Activated CD8-positive, alpha-beta T cell treated with anti-CD3 and anti-CD28 coated beads for 36 hours (primary cell): ENCODE measurements around the gene REPIN1. TPM values are rescaled to one million over a fixed set of nuclear protein-coding genes. Genes with fewer than 3 reads are reported as not detected.

Experiments used
- ATAC-seq: fragments of 200-7000 bp; cut with Tn5 transposase; one replicate; pipeline ENCODE4 v1.10.0; 2021; ENCODE audit warnings: mild to moderate bottlenecking, moderate library complexity
- CTCF ChIA-PET: fragments of 350-600 bp; sonication (Branson Sonifier 250); formaldehyde crosslinking; loops from one replicate; lab custom pipeline; 2021; ENCODE audit warnings: antibody characterized with exemption; lab: Charles Lee
- POLR2A ChIA-PET: fragments of 350-600 bp; sonication (Branson Sonifier 250); formaldehyde crosslinking; loops from one replicate; lab custom pipeline; 2021; ENCODE audit warnings: antibody characterized with exemption; lab: Charles Lee
- DNase-seq: peaks from one replicate; pipeline ENCODE4 v3.0.0-alpha.2; 2020
- H3K27ac Mint-ChIP-seq: one replicate; pipeline ENCODE4 v1.8.0; 2021; ENCODE audit warnings: mild to moderate bottlenecking, mixed read lengths
- H3K27me3 Mint-ChIP-seq: one replicate; pipeline ENCODE4 v1.8.0; 2021; ENCODE audit warnings: mixed read lengths
- H3K36me3 Mint-ChIP-seq: one replicate; pipeline ENCODE4 v1.8.0; 2021; ENCODE audit warnings: low read depth, mixed read lengths
- H3K4me1 Mint-ChIP-seq: one replicate; pipeline ENCODE4 v1.8.0; 2021; ENCODE audit warnings: low read depth, mixed read lengths
- H3K4me3 Mint-ChIP-seq: one replicate; pipeline ENCODE4 v1.8.0; 2021; ENCODE audit warnings: mild to moderate bottlenecking, moderate library complexity, mixed read lengths
- H3K9me3 Mint-ChIP-seq: one replicate; pipeline ENCODE4 v1.8.0; 2021; ENCODE audit warnings: mixed read lengths
- intact Hi-C: fragments of 100-400 bp; cut with micrococcal nuclease; formaldehyde crosslinking; loops from one replicate; pipeline ENCODE4 v1.10.0; 2022
- total RNA-seq, 2 experiments: library from RNA; stranded (reverse); gene quantifications; one replicate each; pipeline ENCODE4 v1.2.3, GENCODE V29; 2021
- TF ChIP-seq, protein P1 (sequence below): fragments of 200-600 bp; IDR thresholded peaks from one replicate; pipeline ENCODE4 v1.8.0; 2022; ENCODE audit warnings: antibody characterized with exemption, mild to moderate bottlenecking

The REPIN1 gene
- 10 to 100 TPM; 56.0 to 59.2 TPM for total RNA-seq

DNA sequence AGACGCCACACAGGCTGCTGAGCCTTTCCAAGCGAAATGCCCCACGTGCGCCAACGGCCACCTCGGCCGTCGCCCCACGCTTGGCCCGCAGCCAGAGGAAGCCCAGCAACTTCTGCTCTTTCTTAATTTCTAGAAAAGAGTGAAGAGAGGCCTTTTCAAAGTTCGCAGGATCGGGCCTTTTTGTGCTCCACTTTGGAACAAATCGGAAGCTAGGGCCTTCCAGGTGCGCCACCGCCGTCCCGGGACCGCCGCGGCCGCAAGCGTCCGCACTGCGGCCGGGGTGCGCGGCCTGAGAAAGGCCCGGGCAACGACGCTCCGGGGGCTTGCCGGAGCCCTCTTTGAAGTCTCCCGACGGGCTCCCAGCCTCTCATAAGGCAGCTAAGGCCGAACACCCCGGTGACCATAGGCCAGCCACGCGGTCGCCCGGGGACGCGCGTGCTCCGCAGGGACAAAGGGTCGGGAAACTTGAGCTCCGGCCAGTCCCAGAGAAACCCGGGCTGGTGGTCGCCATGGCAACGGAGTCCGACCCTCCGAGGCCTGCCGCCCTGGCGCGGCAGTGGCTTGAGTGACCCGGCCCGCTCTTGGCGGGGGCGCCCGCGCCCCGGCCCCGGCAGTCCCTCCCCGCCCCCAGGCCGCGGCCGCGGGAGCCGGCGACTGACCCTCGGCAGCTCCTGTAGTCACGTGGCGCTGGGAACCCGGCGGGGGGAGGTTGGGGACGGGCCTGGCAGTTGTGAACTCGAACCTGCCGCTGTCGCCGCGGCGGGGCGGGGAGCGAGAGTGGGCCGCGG is at the start of gene REPIN1:
TSS of gene REPIN1 (plus strand) at position 727 of the 788 bp plus-strand sequence. CDS start 890 bp downstream, outside the sequence.
- ChIA-PET CTCF (interaction anchor here (1.1 to 3.8 kb wide), 4 partner anchors 10 to 81 kb away, joined by 3 to 23 read pairs (median 6); a partner anchor contains a TSS), POLR2A (interaction anchor here (0.7 to 6.1 kb wide), 10 partner anchors 10 to 83 kb away, joined by 3 to 52 read pairs (median 7); partner anchors contain the start of genes ACTR3C, GIMAP8, LRRC61 and ZNF775)
- Mint-ChIP-seq H3K4me1 (peaks cover 56% of the 10 kb centered on the region), H3K36me3 (peaks cover 17% of the 10 kb centered on the region), H3K4me3 (peak within 1 kb of the TSS; percentile 97), H3K9me3 (no peaks in the 10 kb centered on the region), H3K27me3 (no peaks in the 10 kb centered on the region), H3K27ac (peak within 1 kb of the TSS; percentile 97)
- intact Hi-C loops = no loop called here
- TF ChIP-seq, protein P1, sequence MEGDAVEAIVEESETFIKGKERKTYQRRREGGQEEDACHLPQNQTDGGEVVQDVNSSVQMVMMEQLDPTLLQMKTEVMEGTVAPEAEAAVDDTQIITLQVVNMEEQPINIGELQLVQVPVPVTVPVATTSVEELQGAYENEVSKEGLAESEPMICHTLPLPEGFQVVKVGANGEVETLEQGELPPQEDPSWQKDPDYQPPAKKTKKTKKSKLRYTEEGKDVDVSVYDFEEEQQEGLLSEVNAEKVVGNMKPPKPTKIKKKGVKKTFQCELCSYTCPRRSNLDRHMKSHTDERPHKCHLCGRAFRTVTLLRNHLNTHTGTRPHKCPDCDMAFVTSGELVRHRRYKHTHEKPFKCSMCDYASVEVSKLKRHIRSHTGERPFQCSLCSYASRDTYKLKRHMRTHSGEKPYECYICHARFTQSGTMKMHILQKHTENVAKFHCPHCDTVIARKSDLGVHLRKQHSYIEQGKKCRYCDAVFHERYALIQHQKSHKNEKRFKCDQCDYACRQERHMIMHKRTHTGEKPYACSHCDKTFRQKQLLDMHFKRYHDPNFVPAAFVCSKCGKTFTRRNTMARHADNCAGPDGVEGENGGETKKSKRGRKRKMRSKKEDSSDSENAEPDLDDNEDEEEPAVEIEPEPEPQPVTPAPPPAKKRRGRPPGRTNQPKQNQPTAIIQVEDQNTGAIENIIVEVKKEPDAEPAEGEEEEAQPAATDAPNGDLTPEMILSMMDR = no peak
- peak; percentile 85 for DNase-seq
- peak; percentile 57 for ATAC-seq

DNA sequence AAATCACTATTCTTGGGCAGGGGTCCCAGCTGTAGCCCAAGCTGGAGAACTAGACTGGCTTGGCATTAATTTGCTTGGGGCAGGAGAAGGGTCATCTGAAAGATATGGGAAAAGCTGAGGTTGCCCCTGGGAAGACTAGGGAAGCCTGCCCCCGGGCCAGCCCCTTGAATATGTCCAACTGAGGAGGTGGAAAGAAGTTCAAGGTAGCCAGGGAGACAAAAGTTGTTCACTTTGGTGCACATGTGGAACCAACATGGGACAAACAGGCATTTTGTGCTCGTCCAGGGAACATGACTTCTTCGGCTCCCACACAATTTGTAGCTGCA is 46.9 kb upstream of the REPIN1 start:
- Mint-ChIP-seq H3K4me1 (peaks cover 45% of the 10 kb centered on the region), H3K4me3 (peak overlapping the region; percentile 95), H3K9me3 (no peaks in the 10 kb centered on the region), H3K27ac (peak overlapping the region; percentile 100), H3K36me3 (peaks cover 45% of the 10 kb centered on the region), H3K27me3 (no peaks in the 10 kb centered on the region)
- ChIA-PET CTCF (interaction anchor here (1.2 to 1.4 kb wide), 2 partner anchors 32 to 34 kb away, joined by 3 to 4 read pairs; no protein-coding TSS in a partner anchor), POLR2A (interaction anchor here (0.6 to 3.8 kb wide), 4 partner anchors 10 to 82 kb away, joined by 3 to 19 read pairs (median 8); partner anchors contain the start of gene REPIN1)
- TF ChIP-seq, protein P1 = no peak
- DNase-seq (no peak), ATAC-seq (no peak)
- intact Hi-C loops = no loop called here

DNA sequence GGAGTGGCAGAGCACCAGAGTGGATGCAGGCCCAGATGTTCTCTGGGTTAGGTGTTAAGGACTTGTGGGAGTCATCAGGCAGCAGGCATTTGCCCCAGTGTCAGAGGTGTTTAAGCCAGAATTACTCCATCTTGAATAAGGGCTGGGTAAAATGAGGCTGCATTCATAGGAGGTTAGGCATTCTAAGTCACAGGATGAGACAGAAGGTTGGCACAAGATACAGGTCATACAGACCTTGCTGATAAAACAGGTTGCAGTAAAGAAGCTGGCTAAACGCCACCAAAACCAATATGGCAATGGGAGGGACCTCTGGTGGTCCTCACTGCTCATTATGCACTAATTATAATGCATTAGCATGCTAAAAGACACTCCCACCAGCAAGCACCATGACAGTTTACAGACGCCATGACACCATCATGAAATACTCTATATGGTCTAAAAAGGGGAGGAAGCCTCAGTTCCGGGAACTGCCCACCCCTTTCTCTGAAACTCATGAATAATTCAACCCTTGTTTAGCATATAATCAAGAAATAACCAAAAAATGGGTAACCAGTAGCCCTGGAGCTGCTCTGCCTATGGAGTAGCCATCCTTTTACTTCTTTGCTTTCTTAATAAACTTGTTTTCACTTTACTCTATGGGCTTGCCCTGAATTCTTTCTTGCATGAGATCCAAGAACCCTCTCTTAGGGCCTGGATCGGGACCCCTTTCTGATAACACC is 46.3 kb upstream of the REPIN1 start:
- TF ChIP-seq, protein P1 = no peak
- H3K9me3 Mint-ChIP-seq = no peaks in the 10 kb centered on the region
- H3K4me1 Mint-ChIP-seq = peaks cover 46% of the 10 kb centered on the region
- peak overlapping the region; percentile 100 for H3K27ac Mint-ChIP-seq
- DNase-seq (peak; percentile 90), ATAC-seq (peak; percentile 66)
- intact Hi-C loops = no loop called here
- peak overlapping the region; percentile 95 for H3K4me3 Mint-ChIP-seq
- H3K27me3 Mint-ChIP-seq = no peaks in the 10 kb centered on the region
- CTCF ChIA-PET = interaction anchor here (1.2 to 1.4 kb wide), 2 partner anchors 32 to 34 kb away, joined by 3 to 4 read pairs; no protein-coding TSS in a partner anchor
- H3K36me3 Mint-ChIP-seq = peaks cover 50% of the 10 kb centered on the region
- POLR2A ChIA-PET = interaction anchor here (0.6 to 3.8 kb wide), 4 partner anchors 10 to 82 kb away, joined by 3 to 19 read pairs (median 8); partner anchors contain the start of gene REPIN1

DNA sequence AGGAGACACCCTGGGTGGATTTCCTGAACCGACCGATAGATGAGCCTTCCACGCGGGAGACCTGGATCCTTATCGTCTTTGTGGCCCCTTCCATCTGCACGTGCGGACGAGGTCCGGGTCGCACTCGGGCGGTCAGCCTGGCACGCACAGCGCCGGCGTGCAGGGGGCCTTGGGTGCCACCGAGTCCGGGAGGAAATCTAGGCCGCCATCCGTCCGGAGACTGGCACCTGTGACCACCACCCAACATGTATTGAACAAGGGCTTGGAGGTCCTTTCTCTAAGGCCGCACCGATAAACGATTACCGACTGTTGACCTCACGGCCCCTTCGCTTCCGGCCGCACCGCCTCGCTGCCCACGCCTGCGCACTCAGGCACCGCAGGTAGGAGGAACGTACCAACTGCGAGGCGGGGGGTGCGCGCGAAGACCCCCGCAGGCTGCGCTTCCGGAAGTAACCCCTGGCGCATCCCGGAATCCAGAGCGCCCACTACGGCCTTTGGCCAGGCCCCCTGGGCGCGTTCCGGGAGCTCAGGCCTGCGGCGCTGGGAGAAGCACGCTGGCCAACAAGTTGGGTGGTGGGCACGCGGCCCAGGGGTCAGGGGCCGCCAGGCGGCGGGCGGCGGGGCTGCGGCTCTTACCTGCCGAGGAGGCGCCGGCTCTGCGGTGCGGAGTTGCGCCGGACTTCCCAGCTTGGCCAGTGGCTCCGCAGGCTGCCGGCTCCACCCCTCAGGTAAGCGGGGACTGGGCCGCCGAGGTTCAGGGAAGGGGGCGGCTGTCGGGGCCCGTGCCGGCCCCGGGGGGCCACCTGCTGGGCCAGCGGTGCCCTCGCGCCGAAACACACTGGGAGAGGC is 45.6 kb upstream of the REPIN1 start, which contains the start of the genes ACTR3C and LRRC61:
TSS of gene ACTR3C (minus strand) at position 713 of the 849 bp plus-strand sequence. CDS start 28,249 bp downstream, outside the sequence.
TSS of gene LRRC61 (plus strand) at position 523 of the 849 bp plus-strand sequence. CDS start 13,507 bp downstream, outside the sequence.
- Mint-ChIP-seq H3K36me3 (peaks cover 55% of the 10 kb centered on the region), H3K4me1 (peaks cover 48% of the 10 kb centered on the region), H3K9me3 (no peaks in the 10 kb centered on the region), H3K27ac (peak within 1 kb of the TSS; percentile 100), H3K4me3 (peak within 1 kb of the TSS; percentile 95), H3K27me3 (no peaks in the 10 kb centered on the region)
- TF ChIP-seq, protein P1 = peak; percentile 43
- CTCF ChIA-PET = interaction anchor here (1.2 to 1.4 kb wide), 2 partner anchors 31 to 33 kb away, joined by 3 to 4 read pairs; no protein-coding TSS in a partner anchor
- ATAC-seq (peak; percentile 53), DNase-seq (peak; percentile 81)
- POLR2A ChIA-PET = interaction anchor here (0.7 to 3.8 kb wide), 6 partner anchors 14 to 84 kb away, joined by 3 to 19 read pairs (median 6); partner anchors contain the start of gene REPIN1
- intact Hi-C loops = no loop called here
